MV-4-11 (cell line): ENCODE measurements around the gene SPRING1.

Source experiments
- DNase-seq: peaks from one replicate; lab custom pipeline; 2025; lab: John Stamatoyannopoulos, UW

The SPRING1 gene

GRCh38 chr12:116708826-116709756 is 28.8 kb downstream of the SPRING1 start:
- DNase-seq = peak; percentile 64

GRCh38 chr12:116707751-116708150 is 30.1 kb downstream of the SPRING1 start:
- DNase-seq = no peak

- peak; percentile 46 for DNase-seq
Measured at GRCh38 chr12:116703214-116703795, 34.6 kb downstream of the SPRING1 start.

- no peak for DNase-seq
Measured at GRCh38 chr12:116701432-116701831, 36.4 kb downstream of the SPRING1 start.

GRCh38 chr12:116700066-116700465 is 37.8 kb downstream of the SPRING1 start:
- no peak for DNase-seq

GRCh38 chr12:116698554-116699075 is 39.3 kb downstream of the SPRING1 start:
- no peak for DNase-seq

GRCh38 chr12:116698116-116698515 is 39.8 kb downstream of the SPRING1 start:
- no peak for DNase-seq

GRCh38 chr12:116697716-116698115 is 40.2 kb downstream of the SPRING1 start:
- DNase-seq = no peak

- peak; percentile 31 for DNase-seq
Measured at GRCh38 chr12:116697305-116697704, 40.6 kb downstream of the SPRING1 start.

GRCh38 chr12:116695464-116695725 is 42.5 kb downstream of the SPRING1 start:
- no peak for DNase-seq

GRCh38 chr12:116694653-116695463 is 43.0 kb downstream of the SPRING1 start:
- no peak for DNase-seq

- no peak for DNase-seq
Measured at GRCh38 chr12:116693286-116694227, 44.3 kb downstream of the SPRING1 start.

GRCh38 chr12:116692605-116693004 is 45.3 kb downstream of the SPRING1 start:
- peak; percentile 39 for DNase-seq

GRCh38 chr12:116691636-116692035 is 46.2 kb downstream of the SPRING1 start:
- no peak for DNase-seq

GRCh38 chr12:116691205-116691604 is 46.7 kb downstream of the SPRING1 start:
- no peak for DNase-seq

GRCh38 chr12:116689979-116690744 is 47.7 kb downstream of the SPRING1 start:
- no peak for DNase-seq

- no peak for DNase-seq
Measured at GRCh38 chr12:116689521-116689920, 48.3 kb downstream of the SPRING1 start.
